DLD1 (cell line): ENCODE results near the gene TES.

Source experiments
- in situ Hi-C: cut with HindIII; loops from 2 replicates; pipeline ENCODE4 v1.10.0; 2017; ENCODE audit warnings: low sequenced_read_pairs

Gene TES

GRCh38 chr7:116218747-116219146, 8.4 kb downstream of the TES start:
- in situ Hi-C loops, result no loop called here

- in situ Hi-C loops, result no loop called here
Observed at GRCh38 chr7:116219288-116219687, 8.9 kb downstream of the TES start.

GRCh38 chr7:116219834-116220233, 9.5 kb downstream of the TES start:
- in situ Hi-C loops, result no loop called here

- in situ Hi-C loops, result no loop called here
Observed at GRCh38 chr7:116222501-116222900, 12.2 kb downstream of the TES start.

GRCh38 chr7:116223588-116223987, 13.2 kb downstream of the TES start:
- in situ Hi-C loops, result no loop called here

- in situ Hi-C loops, result no loop called here
Observed at GRCh38 chr7:116224492-116225098, 14.3 kb downstream of the TES start.

GRCh38 chr7:116225860-116226259, 15.5 kb downstream of the TES start:
- in situ Hi-C loops, result no loop called here

GRCh38 chr7:116226664-116227063, 16.3 kb downstream of the TES start:
- in situ Hi-C loops, result no loop called here

GRCh38 chr7:116227678-116228239, 17.4 kb downstream of the TES start:
- in situ Hi-C loops, result no loop called here

- in situ Hi-C loops, result no loop called here
Observed at GRCh38 chr7:116228241-116228640, 17.9 kb downstream of the TES start.

- in situ Hi-C loops, result no loop called here
Observed at GRCh38 chr7:116229366-116229765, 19.0 kb downstream of the TES start.

GRCh38 chr7:116230191-116231005, 20.1 kb downstream of the TES start:
- in situ Hi-C loops, result no loop called here

GRCh38 chr7:116231543-116231942, 21.2 kb downstream of the TES start:
- in situ Hi-C loops, result no loop called here

GRCh38 chr7:116231949-116232348, 21.6 kb downstream of the TES start:
- in situ Hi-C loops, result no loop called here

- in situ Hi-C loops, result no loop called here
Observed at GRCh38 chr7:116232350-116232749, 22.0 kb downstream of the TES start.

- in situ Hi-C loops, result no loop called here
Observed at GRCh38 chr7:116232920-116233319, 22.6 kb downstream of the TES start.

GRCh38 chr7:116234517-116235200, 24.3 kb downstream of the TES start:
- in situ Hi-C loops, result no loop called here

GRCh38 chr7:116235380-116235779, 25.0 kb downstream of the TES start:
- in situ Hi-C loops, result no loop called here

GRCh38 chr7:116236020-116236630, 25.8 kb downstream of the TES start:
- in situ Hi-C loops, result no loop called here

GRCh38 chr7:116239020-116239419, 28.7 kb downstream of the TES start:
- in situ Hi-C loops, result no loop called here

- in situ Hi-C loops, result no loop called here
Observed at GRCh38 chr7:116239434-116239833, 29.1 kb downstream of the TES start.
